K562 (cell line): ENCODE measurements around the gene SLC24A3. TPM values are rescaled to one million over a fixed set of nuclear protein-coding genes. Genes with fewer than 3 reads are reported as not detected.

Source experiments
- ATAC-seq: fragments of 200-7000 bp; cut with Tn5 transposase; 3 replicates; pipeline ENCODE4 v1.9.1; 2020; ENCODE audit warnings: moderate library complexity
- BruUV-seq: library from RNA; stranded (reverse); fragments of 400-500 nt; replicated peaks from 2 replicates; lab custom pipeline; 2021; lab: Mats Ljungman, UMichigan
- CTCF ChIA-PET: fragments of 300-600 bp; formaldehyde crosslinking; extraction: SDS; loops from one replicate; lab custom pipeline; 2021; ENCODE audit warnings: low intra/inter-chr PET ratio; lab: Yijun Ruan, JAX
- POLR2A ChIA-PET: fragments of 300-600, 350-650 bp; sonication (Branson Sonifier 250); formaldehyde crosslinking; extraction: SDS; loops from one replicate; lab custom pipeline; 2021; ENCODE audit warnings: antibody characterized with exemption, inconsistent platforms; lab: Yijun Ruan, JAX
- DNase-seq, 4 experiments: peaks; one replicate each; pipeline versions ENCODE4 v3.0.0 to v3.0.0-alpha.2; 2011 to 2018; ENCODE audit warnings: low spot score in 3 of 4, mixed read lengths in 3 of 4; ENCODE audit errors: extremely low read depth in 1 of 4
- FAIRE-seq: peaks from 2 replicates; lab custom pipeline; 2011; peaks lifted over from hg19 to GRCh38; lab: Jason Lieb, UNC
- H2AFZ ChIP-seq: 2 replicates; pipeline ENCODE4 v1.6.0; 2011; ENCODE audit warnings: low read depth, low read length, control low read depth, inconsistent platforms
- H3K27ac ChIP-seq: fragments of 200-600 bp; 3 replicates; pipeline ENCODE4 v1.8.0; 2011; ENCODE audit warnings: low read depth, mild to moderate bottlenecking, control low read depth, inconsistent platforms, low read length, moderate library complexity, mixed read lengths; ENCODE audit errors: extremely low read depth
- H3K27me3 ChIP-seq, 2 experiments: fragments of 300-600 bp in 1 of 2; 2 replicates in 1 of 2; 3 replicates in 1 of 2; pipeline versions ENCODE4 v1.6.0 to v1.8.0; 2011; ENCODE audit warnings: inconsistent platforms in 2 of 2, low read length in 2 of 2, mild to moderate bottlenecking in 1 of 2, mixed read lengths in 1 of 2, moderate library complexity in 1 of 2; ENCODE audit not compliant: control insufficient read depth in 2 of 2, insufficient read depth in 2 of 2
- H3K36me3 ChIP-seq: fragments of 300-600 bp; 3 replicates; pipeline ENCODE4 v1.8.0; 2011; ENCODE audit warnings: mild to moderate bottlenecking, low read length, inconsistent platforms; ENCODE audit not compliant: control insufficient read depth, insufficient read depth
- H3K4me1 ChIP-seq, 2 experiments: fragments of 200-600 bp in 1 of 2; replicated peaks in 1 of 2; 2 replicates in 1 of 2; 3 replicates in 1 of 2; pipeline versions ENCODE4 v1.5.1 to v1.8.0; 2011; ENCODE audit warnings: inconsistent platforms in 2 of 2, low read length in 2 of 2, mild to moderate bottlenecking in 1 of 2, mixed read lengths in 1 of 2, moderate library complexity in 1 of 2; ENCODE audit not compliant: control insufficient read depth in 2 of 2, insufficient read depth in 2 of 2
- H3K4me2 ChIP-seq: 2 replicates; pipeline ENCODE4 v1.6.1; 2011; ENCODE audit warnings: low read length, control low read depth, inconsistent platforms, mixed read lengths; ENCODE audit not compliant: insufficient read depth
- H3K4me3 ChIP-seq: fragments of 200-600 bp; sonication (generic), shearing (Covaris generic); 2 replicates; pipeline ENCODE4 v1.5.1; 2016; ENCODE audit warnings: control low read depth, inconsistent platforms
- H3K79me2 ChIP-seq: fragments of 200-600 bp; 3 replicates; pipeline ENCODE4 v1.8.0; 2011; ENCODE audit warnings: low read length, inconsistent platforms; ENCODE audit not compliant: control insufficient read depth, insufficient read depth
- H3K9ac ChIP-seq, 2 experiments: 2 replicates each; pipeline versions ENCODE4 v1.6.0 to v1.6.1; 2011; ENCODE audit warnings: low read depth in 2 of 2, low read length in 2 of 2, control low read depth in 1 of 2, inconsistent platforms in 1 of 2, mild to moderate bottlenecking in 1 of 2, mixed read lengths in 1 of 2; ENCODE audit not compliant: insufficient read depth in 1 of 2
- H3K9me1 ChIP-seq: one replicate; pipeline ENCODE4 v1.6.0; 2011; ENCODE audit warnings: inconsistent platforms, mild to moderate bottlenecking, low read length, moderate library complexity; ENCODE audit not compliant: control insufficient read depth, insufficient read depth
- H3K9me3 ChIP-seq: replicated peaks from 2 replicates; pipeline ENCODE4 v1.5.1; 2011; ENCODE audit warnings: low read depth, low read length, inconsistent platforms; ENCODE audit not compliant: control insufficient read depth, insufficient read depth
- H4K20me1 ChIP-seq: replicated peaks from 2 replicates; pipeline ENCODE4 v1.6.1; 2011; ENCODE audit warnings: low read length, inconsistent platforms, mixed read lengths; ENCODE audit not compliant: control insufficient read depth, insufficient read depth
- FUS ChIP-seq: fragments of 200-400 bp; formaldehyde crosslinking; optimal IDR thresholded peaks from 2 replicates; pipeline ENCODE3; 2017; ENCODE audit warnings: low read depth, low read length
- IRF2 ChIP-seq: sonication (generic); formaldehyde crosslinking; IDR thresholded peaks from 2 replicates; pipeline ENCODE4 v1.8.1; 2022; ENCODE audit warnings: mild to moderate bottlenecking, missing genetic modification reagents
- KDM1A ChIP-seq, 2 experiments: fragments of 450-650 bp; IDR thresholded peaks; 2 replicates each; pipeline ENCODE4 v1.6.1; 2016; ENCODE audit warnings: mild to moderate bottlenecking in 2 of 2
- LEF1 ChIP-seq: fragments of 450-650 bp; IDR thresholded peaks from 2 replicates; pipeline ENCODE4 v1.6.1; 2016; ENCODE audit warnings: mild to moderate bottlenecking
- MTF1 ChIP-seq: fragments of 250-450 bp; sonication (Bioruptor Pico); IDR thresholded peaks from 2 replicates; pipeline ENCODE4 v1.9.0; 2021; ENCODE audit warnings: moderate library complexity, mild to moderate bottlenecking, inconsistent platforms, borderline replicate concordance
- NR2F6 ChIP-seq: fragments of 450-650 bp; formaldehyde crosslinking; IDR thresholded peaks from 2 replicates; pipeline ENCODE4 v1.4.0; 2020; ENCODE audit warnings: mild to moderate bottlenecking
- TAL1 ChIP-seq: fragments of 450-650 bp; IDR thresholded peaks from 2 replicates; pipeline ENCODE4 v1.6.1; 2016; ENCODE audit warnings: mild to moderate bottlenecking
- ZFP36 ChIP-seq: fragments of 150-350 bp; IDR thresholded peaks from 2 replicates; pipeline ENCODE4 v1.6.1; 2018; ENCODE audit warnings: low read length, low read depth; ENCODE audit not compliant: partially characterized antibody
- ZMIZ1 ChIP-seq, 2 experiments: fragments of 150-350 bp in 1 of 2; IDR thresholded peaks; 2 replicates each; pipeline ENCODE4 v1.6.1; 2012 to 2016; ENCODE audit warnings: low read depth in 2 of 2, low read length in 2 of 2, mild to moderate bottlenecking in 1 of 2, moderate library complexity in 1 of 2
- ZNF212 ChIP-seq: fragments of 450-650 bp; formaldehyde crosslinking; IDR thresholded peaks from 2 replicates; pipeline ENCODE4 v1.4.0; 2020; ENCODE audit warnings: mild to moderate bottlenecking
- ZNF354B ChIP-seq: fragments of 250-450 bp; sonication (Bioruptor Pico); IDR thresholded peaks from 2 replicates; pipeline ENCODE4 v1.4.0; 2020
- WGBS: fragments of 100-300 bp; shearing (Covaris generic); methylation state at CpG from one replicate; pipeline ENCODE4 v1.1.6; 2016; ENCODE audit warnings: low coverage, mixed read lengths; ENCODE audit not compliant: insufficient coverage; ENCODE audit errors: missing lambda C conversion rate; 5-methylcytosine and 5-hydroxymethylcytosine counted together
- in situ Hi-C: fragments of 300-500 bp; cut with MboI; formaldehyde crosslinking; loops from 4 replicates; pipeline ENCODE4 v1.15.0; 2018; ENCODE audit warnings: inconsistent platforms, mixed read lengths
- intact Hi-C: fragments of 100-400 bp; cut with micrococcal nuclease; formaldehyde crosslinking; loops from 2 replicates; pipeline ENCODE4 v1.14.2; 2022
- polyA plus RNA-seq, 8 experiments: library from polyadenylated mRNA; depleted of rRNA in 4 of 8; stranded (reverse) in 5 of 8; unstranded in 3 of 8; fragments of >200 nt; fragmentation: Nextera tagmentation in 2 of 8; fragmentation: Illumina TruSeq in 1 of 8; extraction: Ambion mirVana in 2 of 8; extraction: Trizol in 1 of 8; gene quantifications; 2 replicates each; pipeline versions ENCODE4 v1.2.1 to v1.2.3, GENCODE V29; 2011 to 2014; ENCODE audit warnings: inconsistent platforms in 1 of 8, missing spikeins in 1 of 8
- total RNA-seq, 7 experiments: library from RNA; depleted of rRNA in 6 of 7; stranded (reverse); fragments of >200 nt in 6 of 7; fragmentation: Illumina TruSeq in 2 of 7; extraction: Trizol in 2 of 7; gene quantifications; 2 replicates each; pipeline versions ENCODE4 v1.2.1 to v1.2.3, GENCODE V29; 2011 to 2021; ENCODE audit warnings: low replicate concordance in 1 of 7

The SLC24A3 gene
- total and polyA plus RNA-seq, 9 of the 15 experiments (the other 6 are each of a cell fraction or from before 2014, with no cell fraction given) = not detected

GRCh38 chr20:19259141-19259591 is 46.7 kb downstream of the SLC24A3 start:
- Histone ChIP-seq H3K4me3 (no peak overlapping the region), H3K4me1 (no peaks in the 10 kb centered on the region), H3K36me3 (no peaks in the 10 kb centered on the region), H3K9me1 (no peaks in the 10 kb centered on the region), H3K9ac (no peak overlapping the region), H3K27ac (no peak overlapping the region), H3K27me3 (no peaks in the 10 kb centered on the region), H2AFZ (no peak overlapping the region), H3K79me2 (no peaks in the 10 kb centered on the region), H3K4me2 (no peak overlapping the region), H3K9me3 (no peaks in the 10 kb centered on the region), H4K20me1 (no peaks in the 10 kb centered on the region; the same call in 1 of the 2 replicates)
- intact Hi-C loops (no loop called here), in situ Hi-C loops (no loop called here)
- 7% methylated on average over 5 of the region's 7 CpGs for WGBS
- no peak for FAIRE-seq
- no peak for TF ChIP-seq FUS
- no TSS peak for BruUV-seq
- DNase-seq = no peak
- no peak for ATAC-seq
- ChIA-PET POLR2A (no interaction called here), CTCF (no interaction called here)

- Histone ChIP-seq H3K9me3 (no peaks in the 10 kb centered on the region), H3K27me3 (no peaks in the 10 kb centered on the region), H3K9me1 (no peaks in the 10 kb centered on the region), H3K4me3 (no peak overlapping the region), H3K27ac (no peak overlapping the region), H3K36me3 (no peaks in the 10 kb centered on the region), H3K4me2 (no peak overlapping the region), H3K4me1 (no peaks in the 10 kb centered on the region), H4K20me1 (no peaks in the 10 kb centered on the region; the same call in 1 of the 2 replicates), H2AFZ (no peak overlapping the region), H3K79me2 (no peaks in the 10 kb centered on the region), H3K9ac (no peak overlapping the region)
- ChIA-PET CTCF (no interaction called here), POLR2A (no interaction called here)
- intact Hi-C loops = no loop called here
- in situ Hi-C loops = no loop called here
- DNase-seq = no peak
- ATAC-seq = no peak
- no TSS peak for BruUV-seq
- 0% methylated on average over 8 of the region's 9 CpGs for WGBS
- FAIRE-seq = no peak
- TF ChIP-seq KDM1A (IDR thresholded peaks at IDR 0.05) (no peak), IRF2 (CRISPR knock-in tag) (no peak), ZNF212 (CRISPR knock-in tag) (no peak), LEF1 (no peak), ZFP36 (no peak), ZNF354B (no peak), MTF1 (CRISPR knock-in tag) (no peak), NR2F6 (CRISPR knock-in tag) (no peak), TAL1 (no peak), ZMIZ1 (IDR thresholded peaks at IDR 0.05; ENCODE audit: low read depth in 2 of 2, low read length in 2 of 2) (no peak)
These were observed 48.1 kb downstream of the SLC24A3 start for GRCh38 chr20:19260412-19261090.
